HG02623 (cell line): ENCODE results near the gene OVOL3.
"Not testable (repeated sequence)": the region's sequence is repeated elsewhere in the genome, so short reads cannot be mapped to it uniquely, and the experiment has no call there.

Experiments used
- ATAC-seq: cut with Tn5 transposase; IDR thresholded peaks from one replicate; pipeline ENCODE4 v1.9.1; 2021; ENCODE audit warnings: moderate library complexity; ENCODE audit not compliant: unreplicated experiment

Gene OVOL3

GRCh38 chr19:36125557-36125956 is 14.6 kb downstream of the OVOL3 start:
- no peak for ATAC-seq

GRCh38 chr19:36128392-36128736 is 17.4 kb downstream of the OVOL3 start:
- ATAC-seq = no peak

- not testable (repeated sequence) for ATAC-seq
These were observed 20.3 kb downstream of the OVOL3 start for GRCh38 chr19:36131221-36131620.

GRCh38 chr19:36134867-36135266 is 23.9 kb downstream of the OVOL3 start:
- not testable (repeated sequence) for ATAC-seq

- ATAC-seq = no peak
These were observed 26.2 kb downstream of the OVOL3 start for GRCh38 chr19:36136964-36137686.

DNA sequence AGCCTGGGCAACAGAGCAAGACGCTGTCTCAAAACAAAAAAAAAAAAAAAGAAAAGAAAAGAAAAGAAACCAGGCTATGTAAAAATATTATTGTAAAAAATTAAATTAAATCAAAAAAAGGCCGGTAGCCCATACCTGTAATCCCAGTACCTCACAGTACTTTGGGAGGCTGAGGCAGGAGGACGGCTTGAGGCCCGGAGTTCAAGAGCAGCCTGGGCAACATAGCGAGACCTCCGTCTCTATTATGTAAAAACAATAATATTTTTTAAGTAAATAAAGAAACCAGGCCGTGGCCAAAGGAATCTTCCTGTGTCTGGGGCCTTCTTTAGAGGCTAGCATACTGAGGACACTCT is 28.2 kb downstream of the OVOL3 start:
- no peak for ATAC-seq

DNA sequence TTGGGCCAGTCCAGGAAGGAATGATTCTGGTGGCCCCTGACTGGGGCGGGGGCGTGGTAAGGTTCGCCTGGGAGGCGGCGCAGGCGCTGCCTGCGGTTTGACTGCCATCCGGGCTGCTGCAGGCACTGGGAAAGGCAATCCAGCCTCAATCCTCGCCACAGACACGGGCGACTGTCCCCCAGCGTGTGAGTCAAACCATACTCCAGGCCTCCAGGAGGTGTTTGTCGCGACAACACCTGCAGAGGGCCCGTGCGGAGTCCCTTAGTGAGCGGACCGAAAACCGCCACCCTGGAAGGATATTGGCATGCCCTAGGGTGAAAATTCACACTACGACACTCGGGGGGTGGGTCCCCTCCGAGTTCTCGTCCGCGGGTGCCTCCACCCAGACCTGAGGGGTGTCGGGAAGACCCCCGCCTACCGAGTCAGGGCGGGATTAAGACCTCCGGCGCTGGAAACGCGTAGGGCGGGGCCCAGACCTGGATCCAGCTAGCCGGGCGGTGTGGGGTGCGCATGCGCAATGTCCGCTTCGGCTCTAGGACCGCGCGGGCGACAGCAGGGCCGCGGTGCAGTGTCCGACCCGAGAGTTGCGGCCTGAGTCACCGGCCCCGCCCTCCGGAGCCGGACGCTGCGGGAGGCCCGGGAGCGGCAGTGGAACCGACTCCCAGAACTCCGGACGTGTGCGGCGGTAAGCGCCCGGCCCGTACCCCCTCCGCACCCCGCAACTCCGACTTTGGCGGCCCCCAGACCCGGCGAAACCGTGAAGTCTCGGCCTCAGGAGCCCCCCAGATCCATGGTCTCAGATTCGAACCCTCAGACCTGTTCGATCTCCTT is 28.7 kb downstream of the OVOL3 start, which contains the start of gene CAPNS1:
Gene CAPNS1, plus strand, starts transcription at position 594 of the 831 bp plus-strand sequence. CDS start 946 bp downstream, outside the sequence.
- peak; percentile 77 for ATAC-seq

- ATAC-seq = no peak
These were observed 29.5 kb downstream of the OVOL3 start for GRCh38 chr19:36140304-36141038.

GRCh38 chr19:36141039-36141927 is 30.3 kb downstream of the OVOL3 start:
- ATAC-seq = no peak

DNA sequence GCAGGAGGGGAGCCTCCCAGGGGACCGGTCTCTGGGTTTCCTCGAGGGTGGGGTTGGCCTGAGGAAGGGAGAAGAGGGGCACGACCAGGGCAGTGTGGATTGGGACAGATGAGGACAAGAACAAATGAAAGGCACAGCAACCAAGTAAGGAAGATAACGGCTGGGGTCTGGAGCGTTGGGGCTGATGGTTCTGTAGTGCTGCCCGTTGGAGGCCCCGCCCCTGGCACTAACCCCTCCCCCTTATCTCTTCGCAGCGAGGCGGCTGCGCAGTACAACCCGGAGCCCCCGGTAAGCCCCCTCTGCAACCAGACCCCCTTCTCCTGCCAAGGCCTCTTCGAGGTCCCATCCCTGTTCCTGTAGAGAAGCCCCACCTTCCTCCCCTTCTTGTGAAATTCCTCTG is 31.1 kb downstream of the OVOL3 start:
- ATAC-seq = no peak

DNA sequence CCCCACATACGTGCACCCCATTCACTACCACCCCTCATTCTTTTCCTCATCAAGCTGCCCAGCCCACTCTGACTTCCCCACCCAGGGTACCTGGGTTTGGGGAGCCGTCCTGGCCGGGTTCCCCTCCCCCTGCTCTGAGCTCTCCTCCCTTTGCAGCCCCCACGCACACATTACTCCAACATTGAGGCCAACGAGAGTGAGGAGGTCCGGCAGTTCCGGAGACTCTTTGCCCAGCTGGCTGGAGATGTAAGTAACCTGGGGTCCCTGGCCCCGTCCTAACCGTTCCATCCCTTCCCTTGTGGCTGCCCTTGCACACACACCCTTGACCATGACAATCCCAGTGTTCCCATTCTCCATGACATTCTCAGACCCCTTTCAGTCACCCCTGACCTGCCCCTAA is 31.6 kb downstream of the OVOL3 start:
- ATAC-seq = no peak

GRCh38 chr19:36144624-36145023 is 33.7 kb downstream of the OVOL3 start:
- no peak for ATAC-seq

DNA sequence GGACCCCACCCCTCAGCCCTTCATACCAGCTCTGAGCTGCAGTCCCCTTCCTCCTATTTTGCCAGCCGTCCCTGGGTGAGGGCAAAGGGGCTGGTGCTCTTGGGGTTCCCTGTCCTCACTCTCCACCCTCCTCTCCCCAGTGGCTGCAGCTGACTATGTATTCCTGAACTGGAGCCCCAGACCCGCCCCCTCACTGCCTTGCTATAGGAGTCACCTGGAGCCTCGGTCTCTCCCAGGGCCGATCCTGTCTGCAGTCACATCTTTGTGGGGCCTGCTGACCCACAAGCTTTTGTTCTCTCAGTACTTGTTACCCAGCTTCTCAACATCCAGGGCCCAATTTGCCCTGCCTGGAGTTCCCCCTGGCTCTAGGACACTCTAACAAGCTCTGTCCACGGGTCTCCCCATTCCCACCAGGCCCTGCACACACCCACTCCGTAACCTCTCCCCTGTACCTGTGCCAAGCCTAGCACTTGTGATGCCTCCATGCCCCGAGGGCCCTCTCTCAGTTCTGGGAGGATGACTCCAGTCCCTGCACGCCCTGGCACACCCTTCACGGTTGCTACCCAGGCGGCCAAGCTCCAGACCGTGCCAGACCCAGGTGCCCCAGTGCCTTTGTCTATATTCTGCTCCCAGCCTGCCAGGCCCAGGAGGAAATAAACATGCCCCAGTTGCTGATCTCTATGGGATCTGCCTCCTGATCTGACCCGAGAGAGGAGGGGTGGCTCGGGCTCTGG is 38.9 kb downstream of the OVOL3 start:
- ATAC-seq = no peak

DNA sequence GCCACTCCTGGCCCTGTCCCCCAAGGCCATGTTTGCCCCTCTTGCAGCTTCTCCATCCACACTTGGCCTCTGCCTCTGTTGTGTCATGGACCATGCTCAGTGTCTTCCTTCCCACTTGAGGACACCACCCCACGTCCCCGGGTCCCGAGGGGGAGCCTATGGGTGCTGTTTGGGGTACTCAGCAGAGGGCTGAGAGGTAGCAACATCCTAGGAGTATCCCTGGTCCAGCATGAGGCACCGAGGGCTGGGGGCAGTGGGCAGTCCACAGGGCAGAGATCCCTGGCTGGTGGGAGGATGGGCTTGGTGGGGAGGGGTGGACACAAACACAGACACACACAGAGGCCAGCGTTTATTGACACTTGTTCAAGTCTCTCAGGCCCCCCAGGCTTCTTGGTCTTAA is 39.6 kb downstream of the OVOL3 start:
- no peak for ATAC-seq

- no peak for ATAC-seq
These were observed 40.4 kb downstream of the OVOL3 start for GRCh38 chr19:36151144-36152018.

DNA sequence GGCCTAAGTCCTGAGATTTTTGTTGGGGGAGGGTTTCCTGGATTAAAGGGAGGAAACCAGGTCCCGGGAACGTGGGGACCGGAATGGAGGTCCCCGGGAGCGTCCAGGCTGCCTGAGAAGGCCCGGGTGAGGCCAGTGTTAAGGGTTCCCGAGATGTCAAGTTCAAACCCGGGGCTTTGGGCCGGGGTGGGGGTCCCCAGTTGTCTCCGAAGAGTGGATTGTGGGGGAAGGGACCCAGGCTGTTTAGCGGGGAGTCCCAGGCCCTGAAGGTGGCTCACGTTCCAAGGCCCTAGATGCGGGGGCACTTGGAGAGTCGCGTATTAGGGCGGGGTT is 41.0 kb downstream of the OVOL3 start:
- ATAC-seq = no peak

DNA sequence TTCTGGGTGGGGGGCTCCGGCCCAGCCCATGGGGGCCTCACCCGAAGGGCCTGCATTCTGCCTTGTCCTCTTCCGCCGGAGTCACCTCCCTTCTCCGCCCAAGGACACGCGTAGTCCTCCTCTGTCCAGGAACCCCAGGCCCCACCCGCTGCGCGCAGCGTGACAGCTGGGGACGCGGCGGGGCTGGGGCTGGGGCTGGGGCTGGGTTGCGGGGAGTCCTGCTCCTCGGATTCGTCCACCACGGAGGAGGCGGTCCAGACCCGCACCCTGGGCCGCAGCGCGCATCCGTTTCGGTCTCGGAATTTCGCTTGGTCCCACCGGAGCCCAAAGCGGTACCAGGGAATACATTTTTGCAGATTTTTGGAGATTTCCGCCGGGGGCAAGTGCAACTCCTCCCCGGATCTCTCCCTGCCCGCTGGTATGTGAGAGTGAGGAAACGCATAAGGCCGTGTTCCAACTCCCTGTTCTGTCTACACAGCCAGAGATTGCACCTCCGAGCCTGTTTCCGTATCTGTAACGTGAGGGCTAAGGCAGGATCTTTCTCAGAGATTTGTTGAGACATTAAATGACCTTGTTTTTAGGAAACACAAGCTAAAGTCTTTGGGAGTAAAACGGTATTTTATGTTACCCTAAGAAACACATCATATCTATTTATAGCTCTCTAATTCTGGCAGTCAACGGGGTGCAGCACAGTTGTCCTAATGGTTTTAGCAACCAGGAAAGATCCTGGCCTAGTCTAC is 41.6 kb downstream of the OVOL3 start, which contains the start of gene COX7A1:
Gene COX7A1, minus strand, starts transcription at position 96 of the 740 bp plus-strand sequence. Its CDS starts 40 bp downstream, at position 56.
- no peak for ATAC-seq

DNA sequence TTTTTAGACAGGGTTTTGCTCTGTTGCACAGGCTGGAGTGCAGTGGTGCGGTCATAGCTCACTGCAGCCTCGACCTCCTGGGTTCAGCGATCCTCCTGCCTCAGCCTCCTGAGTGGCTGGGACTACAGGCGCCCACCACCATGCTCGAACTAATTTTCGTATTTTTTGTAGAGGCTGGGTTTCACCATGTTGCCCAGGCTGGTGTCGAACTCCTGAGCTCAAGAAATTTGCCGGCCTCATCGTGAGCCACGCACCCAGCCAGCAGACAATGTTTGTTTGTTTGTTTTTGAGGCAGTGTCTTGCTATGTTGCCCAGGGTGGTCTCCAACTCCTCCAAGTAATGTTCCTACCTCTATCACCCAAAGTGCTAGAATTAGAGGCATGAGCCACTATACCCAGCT is 42.2 kb downstream of the OVOL3 start:
- no peak for ATAC-seq
